ENCODE measurements around the gene ARPC4.
"Not testable (repeated sequence)": the region's sequence is repeated elsewhere in the genome, so short reads cannot be mapped to it uniquely, and the experiment has no call there.

ARPC4 gene

GRCh38 chr3:9769426-9770275 is 23.2 kb upstream of the ARPC4 start, which contains the start of gene CAMK1:
TSS of gene CAMK1 (minus strand) at chr3:9769947. CDS start at chr3:9767749, 2,198 bp downstream.
- Histone ChIP-seq H3K9me3 (ENCODE audit: control insufficient read depth in 1 of 2, low read length in 2 of 2) (no peaks in the 10 kb centered on the region), H3K4me3 (ENCODE audit: low read depth in 1 of 2, low read length in 2 of 2) (peak within 1 kb of the TSS; percentile 76 to 83), H3K4me1 (ENCODE audit: control insufficient read depth in 1 of 2, insufficient read depth in 2 of 2, low read length in 2 of 2) (peaks cover 32 to 33% of the 10 kb centered on the region in 2 donors), H3K27me3 (ENCODE audit: control insufficient read depth in 1 of 2, insufficient read depth in 2 of 2, low read length in 2 of 2) (no peaks in the 10 kb centered on the region), H3K36me3 (ENCODE audit: control insufficient read depth in 1 of 2, insufficient read depth in 2 of 2, low read length in 2 of 2) (peaks cover 0 to 7% of the 10 kb centered on the region in 2 donors), H3K9ac (ENCODE audit: low read depth in 1 of 2, low read length in 2 of 2) (peak within 1 kb of the TSS; percentile 84 to 86), H3K27ac (ENCODE audit: low read depth, low read length) (peak within 1 kb of the TSS; percentile 53)

- H3K9ac ChIP-seq (ENCODE audit: low read depth in 1 of 2, low read length in 2 of 2) = peak overlapping the region; percentile 84 to 86
These were observed 22.5 kb upstream of the ARPC4 start for GRCh38 chr3:9770276-9770812.

GRCh38 chr3:9771007-9771406 is 21.9 kb upstream of the ARPC4 start:
- H3K27ac ChIP-seq (ENCODE audit: low read depth, low read length) = not testable (repeated sequence)
- H3K4me1 ChIP-seq (ENCODE audit: control insufficient read depth in 1 of 2, insufficient read depth in 2 of 2, low read length in 2 of 2) = peaks cover 32 to 33% of the 10 kb centered on the region in 2 donors

More at GRCh38 chr3:9770276-9770812, 22.5 kb upstream of the ARPC4 start:
- Histone ChIP-seq H3K4me3 (ENCODE audit: low read depth in 1 of 2, low read length in 2 of 2) (peak overlapping the region; percentile 76 to 83), H3K27ac (ENCODE audit: low read depth, low read length) (peak overlapping the region; percentile 53), H3K27me3 (ENCODE audit: control insufficient read depth in 1 of 2, insufficient read depth in 2 of 2, low read length in 2 of 2) (no peaks in the 10 kb centered on the region), H3K9me3 (ENCODE audit: control insufficient read depth in 1 of 2, low read length in 2 of 2) (no peaks in the 10 kb centered on the region), H3K4me1 (ENCODE audit: control insufficient read depth in 1 of 2, insufficient read depth in 2 of 2, low read length in 2 of 2) (peaks cover 32 to 33% of the 10 kb centered on the region in 2 donors), H3K36me3 (ENCODE audit: control insufficient read depth in 1 of 2, insufficient read depth in 2 of 2, low read length in 2 of 2) (peaks cover 0 to 5% of the 10 kb centered on the region in 2 donors)

GRCh38 chr3:9776896-9777693 is 15.8 kb upstream of the ARPC4 start:
- no peaks in the 10 kb centered on the region for H3K27me3 ChIP-seq (ENCODE audit: control insufficient read depth in 1 of 2, insufficient read depth in 2 of 2, low read length in 2 of 2)
- H3K4me3 ChIP-seq (ENCODE audit: low read depth in 1 of 2, low read length in 2 of 2) = no peak overlapping the region
- no peaks in the 10 kb centered on the region for H3K9me3 ChIP-seq (ENCODE audit: control insufficient read depth in 1 of 2, low read length in 2 of 2)
- H3K4me1 ChIP-seq (ENCODE audit: control insufficient read depth in 1 of 2, insufficient read depth in 2 of 2, low read length in 2 of 2) = peaks cover 43 to 45% of the 10 kb centered on the region in 2 donors
- H3K27ac ChIP-seq (ENCODE audit: low read depth, low read length) = no peak overlapping the region
- peaks cover 2 to 7% of the 10 kb centered on the region in 2 donors for H3K36me3 ChIP-seq (ENCODE audit: control insufficient read depth in 1 of 2, insufficient read depth in 2 of 2, low read length in 2 of 2)
- H3K9ac ChIP-seq (ENCODE audit: low read depth in 1 of 2, low read length in 2 of 2) = no peak overlapping the region

More at GRCh38 chr3:9771007-9771406, 21.9 kb upstream of the ARPC4 start:
- not testable (repeated sequence) for H3K4me3 ChIP-seq (ENCODE audit: low read depth in 1 of 2, low read length in 2 of 2); H3K27me3 ChIP-seq (ENCODE audit: control insufficient read depth in 1 of 2, insufficient read depth in 2 of 2, low read length in 2 of 2); H3K9ac ChIP-seq (ENCODE audit: low read depth in 1 of 2, low read length in 2 of 2); H3K9me3 ChIP-seq (ENCODE audit: control insufficient read depth in 1 of 2, low read length in 2 of 2); H3K36me3 ChIP-seq (ENCODE audit: control insufficient read depth in 1 of 2, insufficient read depth in 2 of 2, low read length in 2 of 2)

- peaks cover 8 to 12% of the 10 kb centered on the region in 2 donors for H3K36me3 ChIP-seq (ENCODE audit: control insufficient read depth in 1 of 2, insufficient read depth in 2 of 2, low read length in 2 of 2)
- no peak overlapping the region for H3K4me3 ChIP-seq (ENCODE audit: low read depth in 1 of 2, low read length in 2 of 2)
- H3K4me1 ChIP-seq (ENCODE audit: control insufficient read depth in 1 of 2, insufficient read depth in 2 of 2, low read length in 2 of 2) = peaks cover 43 to 45% of the 10 kb centered on the region in 2 donors
- no peaks in the 10 kb centered on the region for H3K9me3 ChIP-seq (ENCODE audit: control insufficient read depth in 1 of 2, low read length in 2 of 2)
- H3K9ac ChIP-seq (ENCODE audit: low read depth in 1 of 2, low read length in 2 of 2) = no peak overlapping the region
- no peak overlapping the region for H3K27ac ChIP-seq (ENCODE audit: low read depth, low read length)
- no peaks in the 10 kb centered on the region for H3K27me3 ChIP-seq (ENCODE audit: control insufficient read depth in 1 of 2, insufficient read depth in 2 of 2, low read length in 2 of 2)
These were observed 15.2 kb upstream of the ARPC4 start for GRCh38 chr3:9777694-9778021.

- Histone ChIP-seq H3K4me1 (ENCODE audit: control insufficient read depth in 1 of 2, insufficient read depth in 2 of 2, low read length in 2 of 2) (peaks cover 43 to 45% of the 10 kb centered on the region in 2 donors), H3K27ac (ENCODE audit: low read depth, low read length) (no peak overlapping the region), H3K9me3 (ENCODE audit: control insufficient read depth in 1 of 2, low read length in 2 of 2) (no peaks in the 10 kb centered on the region)
These were observed 14.5 kb upstream of the ARPC4 start for GRCh38 chr3:9778143-9779074.

GRCh38 chr3:9779075-9779593 is 13.7 kb upstream of the ARPC4 start:
- Histone ChIP-seq H3K4me1 (ENCODE audit: control insufficient read depth in 1 of 2, insufficient read depth in 2 of 2, low read length in 2 of 2) (peaks cover 43 to 45% of the 10 kb centered on the region in 2 donors), H3K4me3 (ENCODE audit: low read depth in 1 of 2, low read length in 2 of 2) (peak overlapping the region in 1 of 2 donors; percentile 1), H3K9ac (ENCODE audit: low read depth in 1 of 2, low read length in 2 of 2) (peak overlapping the region in 1 of 2 donors; percentile 10), H3K27me3 (ENCODE audit: control insufficient read depth in 1 of 2, insufficient read depth in 2 of 2, low read length in 2 of 2) (no peaks in the 10 kb centered on the region), H3K27ac (ENCODE audit: low read depth, low read length) (peak overlapping the region; percentile 15), H3K36me3 (ENCODE audit: control insufficient read depth in 1 of 2, insufficient read depth in 2 of 2, low read length in 2 of 2) (peaks cover 10 to 18% of the 10 kb centered on the region in 2 donors), H3K9me3 (ENCODE audit: control insufficient read depth in 1 of 2, low read length in 2 of 2) (no peaks in the 10 kb centered on the region)

More at GRCh38 chr3:9778143-9779074, 14.5 kb upstream of the ARPC4 start:
- H3K9ac ChIP-seq (ENCODE audit: low read depth in 1 of 2, low read length in 2 of 2) = peak overlapping the region in 1 of 2 donors; percentile 10
- H3K27me3 ChIP-seq (ENCODE audit: control insufficient read depth in 1 of 2, insufficient read depth in 2 of 2, low read length in 2 of 2) = no peaks in the 10 kb centered on the region
- peaks cover 10 to 12% of the 10 kb centered on the region in 2 donors for H3K36me3 ChIP-seq (ENCODE audit: control insufficient read depth in 1 of 2, insufficient read depth in 2 of 2, low read length in 2 of 2)
- peak overlapping the region in 1 of 2 donors; percentile 1 for H3K4me3 ChIP-seq (ENCODE audit: low read depth in 1 of 2, low read length in 2 of 2)

GRCh38 chr3:9779721-9780457 is 13.0 kb upstream of the ARPC4 start:
- Histone ChIP-seq H3K36me3 (ENCODE audit: control insufficient read depth in 1 of 2, insufficient read depth in 2 of 2, low read length in 2 of 2) (peaks cover 10 to 20% of the 10 kb centered on the region in 2 donors), H3K27ac (ENCODE audit: low read depth, low read length) (peak overlapping the region; percentile 50), H3K4me1 (ENCODE audit: control insufficient read depth in 1 of 2, insufficient read depth in 2 of 2, low read length in 2 of 2) (peaks cover 43 to 45% of the 10 kb centered on the region in 2 donors)

More at GRCh38 chr3:9779721-9780457, 13.0 kb upstream of the ARPC4 start:
- H3K9me3 ChIP-seq (ENCODE audit: control insufficient read depth in 1 of 2, low read length in 2 of 2) = no peaks in the 10 kb centered on the region
- no peaks in the 10 kb centered on the region for H3K27me3 ChIP-seq (ENCODE audit: control insufficient read depth in 1 of 2, insufficient read depth in 2 of 2, low read length in 2 of 2)
- H3K4me3 ChIP-seq (ENCODE audit: low read depth in 1 of 2, low read length in 2 of 2) = no peak overlapping the region
- H3K9ac ChIP-seq (ENCODE audit: low read depth in 1 of 2, low read length in 2 of 2) = peak overlapping the region in 1 of 2 donors; percentile 5

All from duodenal mucosa (tissue), 2 donors.